ENCODE results near the gene GEMIN7. TPM values are rescaled to one million over a fixed set of nuclear protein-coding genes. Genes with fewer than 3 reads are reported as not detected.

Gene GEMIN7
- total RNA-seq, 2 donors from 2014 or later = 8.3 to 54.3 TPM

GRCh38 chr19:45094137-45094536 lies 15.1 kb downstream of the GEMIN7 start:
- H3K36me3 Mint-ChIP-seq = peaks cover 16 to 20% of the 10 kb centered on the region in 2 donors
- H3K9me3 Mint-ChIP-seq = no peaks in the 10 kb centered on the region
- ATAC-seq = no peak
- DNase-seq (ENCODE audit: low spot score in 2 of 2) = no peak
- H3K27ac Mint-ChIP-seq = peak overlapping the region; percentile 86 to 90

GRCh38 chr19:45094707-45095106 lies 15.6 kb downstream of the GEMIN7 start:
- Mint-ChIP-seq H3K27ac (peak overlapping the region; percentile 26 to 90), H3K36me3 (peaks cover 16 to 20% of the 10 kb centered on the region in 2 donors), H3K9me3 (no peaks in the 10 kb centered on the region)
- DNase-seq (ENCODE audit: low spot score in 2 of 2) (no peak), ATAC-seq (no peak)

- H3K36me3 Mint-ChIP-seq = peaks cover 14 to 16% of the 10 kb centered on the region in 2 donors
- ATAC-seq (no peak), DNase-seq (ENCODE audit: low spot score in 2 of 2) (no peak)
- H3K9me3 Mint-ChIP-seq = no peaks in the 10 kb centered on the region
- H3K27ac Mint-ChIP-seq = peak overlapping the region in 1 of 2 donors; percentile 60
These were observed 16.7 kb downstream of the GEMIN7 start for GRCh38 chr19:45095496-45096413.

DNA sequence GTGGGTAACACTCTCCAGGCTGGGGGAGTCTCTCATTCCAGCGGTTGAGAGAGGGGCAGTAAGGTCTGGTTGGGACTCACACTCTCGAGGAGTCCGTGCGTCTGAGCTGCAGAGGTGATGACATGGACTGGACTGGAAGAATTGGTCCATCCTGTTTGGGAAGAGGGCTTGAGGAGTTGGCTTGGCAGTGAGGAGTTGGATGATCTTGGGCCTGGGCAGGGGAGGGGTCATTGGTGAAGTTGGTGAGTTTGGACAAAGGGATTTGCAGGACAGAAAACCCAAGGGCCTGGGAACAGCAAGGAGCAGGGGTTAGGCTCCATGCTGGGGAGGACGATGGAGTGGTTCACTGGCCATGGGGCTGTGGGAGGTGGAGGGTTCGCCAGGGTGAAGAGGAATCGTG lies 17.6 kb downstream of the GEMIN7 start:
- peaks cover 8 to 9% of the 10 kb centered on the region in 2 donors for H3K36me3 Mint-ChIP-seq
- no peak for DNase-seq (ENCODE audit: low spot score in 2 of 2)
- no peak for ATAC-seq
- peak overlapping the region; percentile 60 to 63 for H3K27ac Mint-ChIP-seq
- no peaks in the 10 kb centered on the region for H3K9me3 Mint-ChIP-seq

- no peak for ATAC-seq
- DNase-seq (ENCODE audit: low spot score in 2 of 2) = no peak
- Mint-ChIP-seq H3K36me3 (peaks cover 8% of the 10 kb centered on the region in 2 donors), H3K27ac (peak overlapping the region; percentile 60 to 92), H3K9me3 (no peaks in the 10 kb centered on the region)
These were observed 18.4 kb downstream of the GEMIN7 start for GRCh38 chr19:45097450-45097775.

- ATAC-seq = peak in 1 of 2 donors; percentile 35
- no peaks in the 10 kb centered on the region for H3K9me3 Mint-ChIP-seq
- peaks cover 8% of the 10 kb centered on the region in 2 donors for H3K36me3 Mint-ChIP-seq
- peak overlapping the region; percentile 60 to 92 for H3K27ac Mint-ChIP-seq
- DNase-seq (ENCODE audit: low spot score in 2 of 2) = no peak
These were observed 18.9 kb downstream of the GEMIN7 start for GRCh38 chr19:45097776-45098520.

GRCh38 chr19:45098521-45099466 lies 19.7 kb downstream of the GEMIN7 start:
- no peak for DNase-seq (ENCODE audit: low spot score in 2 of 2)
- Mint-ChIP-seq H3K27ac (no peak overlapping the region), H3K9me3 (no peaks in the 10 kb centered on the region), H3K36me3 (peaks cover 3 to 4% of the 10 kb centered on the region in 2 donors)
- no peak for ATAC-seq

DNA sequence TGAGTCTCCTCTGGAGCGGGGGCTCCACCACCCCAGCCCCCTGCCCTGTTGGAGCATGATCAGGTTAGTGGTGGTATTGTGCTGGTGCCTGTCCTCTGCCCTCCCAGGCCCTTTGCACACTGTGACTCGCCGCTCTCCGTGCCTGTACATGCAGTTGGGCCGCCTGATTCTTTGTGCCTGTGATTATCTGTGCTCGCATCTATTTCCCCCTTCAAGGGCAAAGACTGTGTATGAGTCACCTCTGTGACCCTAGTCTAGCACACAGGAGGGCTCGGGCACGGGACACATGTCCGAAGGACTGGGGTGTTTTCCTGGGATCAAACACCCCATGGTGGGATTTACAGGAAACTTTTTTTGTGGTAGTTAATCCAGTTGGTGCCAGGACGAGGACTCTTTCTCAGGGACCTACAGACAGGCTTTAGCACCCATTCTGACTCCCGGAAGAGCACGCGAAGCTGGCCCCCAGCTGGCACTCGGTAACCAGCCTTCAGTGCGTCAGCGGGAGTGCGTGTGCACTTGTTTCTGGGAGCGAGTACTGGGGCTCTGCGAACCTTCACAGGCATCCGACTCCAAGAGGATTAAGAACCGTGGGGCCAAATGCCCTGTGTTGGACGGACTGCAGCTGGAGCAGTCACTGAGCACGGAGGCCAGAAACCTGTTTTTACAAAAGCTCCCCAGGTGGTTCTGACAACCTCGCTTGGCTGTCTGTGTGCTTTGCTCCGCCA lies 20.6 kb downstream of the GEMIN7 start:
- H3K9me3 Mint-ChIP-seq = no peaks in the 10 kb centered on the region
- ATAC-seq (no peak), DNase-seq (ENCODE audit: low spot score in 2 of 2) (no peak)
- no peak overlapping the region for H3K27ac Mint-ChIP-seq
- no peaks in the 10 kb centered on the region for H3K36me3 Mint-ChIP-seq

- no peak for ATAC-seq
- Mint-ChIP-seq H3K27ac (peak overlapping the region in 1 of 2 donors; percentile 0), H3K36me3 (no peaks in the 10 kb centered on the region), H3K9me3 (no peaks in the 10 kb centered on the region)
- no peak for DNase-seq (ENCODE audit: low spot score in 2 of 2)
These were observed 21.1 kb downstream of the GEMIN7 start for GRCh38 chr19:45100201-45100600.

- peak overlapping the region; percentile 0 to 5 for H3K27ac Mint-ChIP-seq
- ATAC-seq (no peak), DNase-seq (ENCODE audit: low spot score in 2 of 2) (no peak)
- H3K9me3 Mint-ChIP-seq = no peaks in the 10 kb centered on the region
- no peaks in the 10 kb centered on the region for H3K36me3 Mint-ChIP-seq
These were observed 21.8 kb downstream of the GEMIN7 start for GRCh38 chr19:45100846-45101252.

DNA sequence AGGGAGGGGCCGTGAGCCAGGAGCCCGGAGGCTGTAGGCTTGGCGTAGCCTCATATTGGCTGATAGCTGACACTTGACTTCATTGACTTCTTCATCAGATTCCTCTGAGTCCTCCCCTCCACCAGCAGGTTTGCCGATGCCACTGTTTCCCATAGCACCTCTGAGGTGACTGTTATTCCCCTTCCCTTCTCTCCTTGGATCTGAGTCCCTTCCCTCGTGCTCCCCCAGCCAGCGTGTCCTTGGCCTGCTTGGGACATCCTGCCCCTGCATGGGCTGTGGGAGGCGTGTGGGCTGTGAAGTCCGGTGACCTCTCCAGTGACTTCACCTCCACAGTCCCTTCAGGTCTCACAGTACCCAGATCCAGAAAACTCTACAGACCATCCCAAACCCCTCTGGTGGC lies 22.7 kb downstream of the GEMIN7 start:
- Mint-ChIP-seq H3K9me3 (no peaks in the 10 kb centered on the region), H3K36me3 (no peaks in the 10 kb centered on the region), H3K27ac (peak overlapping the region in 1 of 2 donors; percentile 19)
- ATAC-seq = no peak
- no peak for DNase-seq (ENCODE audit: low spot score in 2 of 2)

GRCh38 chr19:45102481-45102880 lies 23.4 kb downstream of the GEMIN7 start:
- Mint-ChIP-seq H3K9me3 (no peaks in the 10 kb centered on the region), H3K27ac (no peak overlapping the region), H3K36me3 (no peaks in the 10 kb centered on the region)
- ATAC-seq (no peak), DNase-seq (ENCODE audit: low spot score in 2 of 2) (no peak)

GRCh38 chr19:45103156-45103507 lies 24.1 kb downstream of the GEMIN7 start:
- no peak overlapping the region for H3K27ac Mint-ChIP-seq
- no peaks in the 10 kb centered on the region for H3K9me3 Mint-ChIP-seq
- DNase-seq (ENCODE audit: low spot score in 2 of 2) = peak in 1 of 2 donors; percentile 40
- peak; percentile 75 to 83 for ATAC-seq
- no peaks in the 10 kb centered on the region for H3K36me3 Mint-ChIP-seq

- ATAC-seq (peak; percentile 1 to 42), DNase-seq (ENCODE audit: low spot score in 2 of 2) (no peak)
- H3K9me3 Mint-ChIP-seq = no peaks in the 10 kb centered on the region
- H3K27ac Mint-ChIP-seq = peak overlapping the region in 1 of 2 donors; percentile 80
- no peaks in the 10 kb centered on the region for H3K36me3 Mint-ChIP-seq
These were observed 24.7 kb downstream of the GEMIN7 start for GRCh38 chr19:45103508-45104319.

DNA sequence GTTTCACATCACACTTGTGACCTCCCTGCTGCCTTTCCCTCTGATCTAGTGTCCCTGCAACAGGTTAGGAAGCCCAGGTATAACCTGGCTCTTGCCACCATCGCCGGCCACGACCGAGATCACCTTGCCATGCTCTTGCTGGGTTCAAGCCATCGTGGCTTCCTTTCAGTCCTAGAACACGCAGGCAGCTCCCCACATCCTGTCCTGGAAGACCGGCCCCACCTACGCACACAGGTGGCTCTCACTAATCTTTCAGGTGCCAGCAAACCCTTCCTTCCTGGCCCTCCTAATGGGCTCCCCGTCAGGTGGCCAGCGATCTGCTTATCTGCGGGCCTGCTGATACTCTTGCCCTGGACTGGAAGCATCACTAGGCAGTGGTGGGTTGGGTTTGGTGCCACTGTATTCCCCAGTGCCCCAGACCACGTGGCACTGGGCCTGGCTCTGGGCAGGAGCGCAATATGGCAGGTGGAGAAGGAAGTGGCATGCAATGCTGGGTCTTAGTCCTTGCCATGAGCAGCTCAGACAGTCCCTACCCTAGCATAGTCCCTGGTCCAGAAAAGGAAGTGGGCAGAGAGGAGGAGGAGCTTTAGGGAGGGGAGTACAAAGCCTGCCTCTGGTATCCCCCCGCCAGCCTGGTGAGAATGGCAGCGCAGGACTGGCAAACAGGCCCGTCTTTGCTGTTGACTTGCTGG lies 25.7 kb downstream of the GEMIN7 start:
- Mint-ChIP-seq H3K9me3 (no peaks in the 10 kb centered on the region), H3K27ac (peak overlapping the region; percentile 66 to 80), H3K36me3 (no peaks in the 10 kb centered on the region)
- DNase-seq (ENCODE audit: low spot score in 2 of 2) = no peak
- peak in 1 of 2 donors; percentile 28 for ATAC-seq

Measured in activated naive CD4-positive, alpha-beta T cell treated with anti-CD3 and anti-CD28 coated beads, Interleukin-2, amount 50 U/mL, for 72 hours (primary cell).